K562 (cell line): ENCODE results near the gene MAP3K6. TPM values are rescaled to one million over a fixed set of nuclear protein-coding genes. Genes with fewer than 3 reads are reported as not detected.

Experiments used
- ARID3A ChIP-seq: IDR thresholded peaks from 2 replicates; pipeline ENCODE4 v1.6.1; 2012; ENCODE audit warnings: low read depth, low read length, improper control_type of control experiment, borderline replicate concordance
- BMI1 ChIP-seq: fragments of 150-350 bp; IDR thresholded peaks from 2 replicates; pipeline ENCODE4 v1.6.1; 2014; ENCODE audit warnings: low read length
- C11orf30 ChIP-seq: fragments of 450-650 bp; IDR thresholded peaks from 2 replicates; pipeline ENCODE4 v1.6.1; 2016; ENCODE audit warnings: low read depth, mild to moderate bottlenecking
- E4F1 ChIP-seq: fragments of 250-450 bp; sonication (Bioruptor Pico); IDR thresholded peaks from 2 replicates; pipeline ENCODE4 v1.5.0; 2021; ENCODE audit warnings: mild to moderate bottlenecking, borderline replicate concordance
- KDM4B ChIP-seq, 2 experiments: fragments of 450-650 bp in 1 of 2; sonication (generic) in 1 of 2; IDR thresholded peaks; 2 replicates each; pipeline ENCODE4 v1.6.1; 2016 to 2017; ENCODE audit warnings: borderline replicate concordance in 2 of 2, antibody characterized with exemption in 1 of 2, low read depth in 1 of 2, mild to moderate bottlenecking in 1 of 2
- NONO ChIP-seq, 2 experiments: fragments of 200-400 bp in 1 of 2; fragments of 450-650 bp in 1 of 2; formaldehyde crosslinking in 1 of 2; IDR thresholded peaks; 2 replicates each; pipeline ENCODE4 v1.6.1; 2017; ENCODE audit warnings: low read depth in 2 of 2, mild to moderate bottlenecking in 2 of 2, moderate library complexity in 2 of 2, low read length in 1 of 2
- RB1 ChIP-seq: fragments of 450-650 bp; IDR thresholded peaks from 2 replicates; pipeline ENCODE4 v1.6.1; 2017; ENCODE audit warnings: low read depth, mild to moderate bottlenecking
- SAFB ChIP-seq: fragments of 200-400 bp; formaldehyde crosslinking; IDR thresholded peaks from 2 replicates; pipeline ENCODE4 v1.6.1; 2017; ENCODE audit warnings: low read depth, low read length, borderline replicate concordance
- SMARCA5 ChIP-seq: fragments of 450-650 bp; IDR thresholded peaks from 2 replicates; pipeline ENCODE4 v1.6.1; 2016
- TGIF2 ChIP-seq: sonication (generic); formaldehyde crosslinking; IDR thresholded peaks from 2 replicates; pipeline ENCODE4 v1.8.1; 2022; ENCODE audit warnings: mild to moderate bottlenecking, missing genetic modification reagents, moderate library complexity
- ZBTB7A ChIP-seq: IDR thresholded peaks from 2 replicates; pipeline ENCODE4 v1.6.1; 2011; ENCODE audit warnings: low read depth, mild to moderate bottlenecking, low read length, moderate library complexity, borderline replicate concordance; ENCODE audit not compliant: control insufficient read depth
- ZEB2 ChIP-seq: fragments of 450-650 bp; IDR thresholded peaks from 2 replicates; pipeline ENCODE4 v1.6.1; 2016
- ZNF766 ChIP-seq: fragments of 200-800 bp; sonication (Bioruptor generic); conservative IDR thresholded peaks from 2 replicates; pipeline ENCODE4 v1.6.1; 2016; ENCODE audit warnings: missing genetic modification characterization, missing compliant biosample characterization
- polyA plus RNA-seq, 8 experiments: library from polyadenylated mRNA; depleted of rRNA in 4 of 8; stranded (reverse) in 5 of 8; unstranded in 3 of 8; fragments of >200 nt; fragmentation: Nextera tagmentation in 2 of 8; fragmentation: Illumina TruSeq in 1 of 8; extraction: Ambion mirVana in 2 of 8; extraction: Trizol in 1 of 8; gene quantifications; 2 replicates each; pipeline versions ENCODE4 v1.2.1 to v1.2.3, GENCODE V29; 2011 to 2014; ENCODE audit warnings: inconsistent platforms in 1 of 8, missing spikeins in 1 of 8
- total RNA-seq, 7 experiments: library from RNA; depleted of rRNA in 6 of 7; stranded (reverse); fragments of >200 nt in 6 of 7; fragmentation: Illumina TruSeq in 2 of 7; extraction: Trizol in 2 of 7; gene quantifications; 2 replicates each; pipeline versions ENCODE4 v1.2.1 to v1.2.3, GENCODE V29; 2011 to 2021; ENCODE audit warnings: low replicate concordance in 1 of 7
- TF ChIP-seq, protein P1 (sequence below): sonication (generic); formaldehyde crosslinking; IDR thresholded peaks from 2 replicates; pipeline ENCODE4 v1.8.0; 2022; ENCODE audit warnings: missing genetic modification reagents, mild to moderate bottlenecking, borderline replicate concordance

MAP3K6 gene
- total and polyA plus RNA-seq, 9 of the 15 experiments (the other 6 are each of a cell fraction or from before 2014, with no cell fraction given) = 0.99 to 21.9 (median 7.0) TPM

DNA sequence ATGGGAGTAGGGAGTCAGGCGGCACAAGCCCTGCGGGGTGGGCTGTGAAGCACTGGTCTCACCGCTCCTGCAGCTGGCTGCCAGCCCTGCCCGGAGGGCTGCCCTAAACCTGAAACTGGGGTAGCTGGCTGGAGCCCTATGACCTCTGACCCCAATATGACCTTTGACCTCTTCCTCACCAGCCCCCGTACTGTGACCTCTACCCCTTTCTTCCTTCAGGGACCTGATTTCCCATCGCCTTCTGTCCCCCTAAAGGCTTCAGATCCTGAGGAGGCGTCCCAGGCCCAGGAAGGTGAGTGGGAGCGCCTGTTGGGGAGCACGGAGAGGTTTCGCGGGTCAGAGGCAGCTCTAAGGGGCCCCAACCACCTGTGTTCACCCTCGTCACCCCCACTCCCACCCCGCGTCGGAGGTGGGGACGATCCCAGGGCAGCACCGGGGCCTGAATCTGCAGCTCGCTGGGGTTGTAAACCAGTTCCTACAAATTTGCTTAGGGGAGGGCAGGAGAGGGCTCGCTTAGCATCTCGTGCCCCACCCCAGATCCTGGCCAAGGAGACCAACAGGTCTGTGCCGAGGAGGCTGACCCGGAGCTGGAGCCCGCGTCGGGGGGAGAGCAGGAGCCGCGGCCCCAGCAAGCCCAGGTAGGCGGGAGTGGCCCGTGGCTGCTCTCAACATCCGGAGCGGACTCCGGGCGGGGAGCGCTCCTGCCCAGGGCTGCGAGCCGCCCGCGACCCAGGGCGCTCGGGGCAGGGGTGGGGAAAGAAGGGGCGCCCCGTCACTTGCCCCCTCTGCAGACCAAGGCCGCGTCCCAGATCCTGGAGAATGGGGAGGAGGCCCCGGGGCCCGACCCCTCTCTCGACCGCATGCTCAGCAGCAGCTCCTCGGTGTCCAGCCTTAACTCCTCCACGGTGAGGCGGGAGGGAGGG, 17.6 kb downstream of the MAP3K6 start (continued):
- TF ChIP-seq TGIF2 (CRISPR knock-in tag) (0 out of 2 replicates have a peak, but pooled peaks have one; percentile 45), BMI1 (no peak), SAFB (no peak), E4F1 (no peak), NONO (IDR thresholded peaks at IDR 0.05; ENCODE audit: low read depth in 2 of 2, low read length in 1 of 2) (peak in 1 of 2 experiments; percentile 18; a peak in 1 of 4 replicates), ZNF766 (CRISPR knock-in tag) (no peak), ZEB2 (peak; percentile 58; the same call in 1 of the 2 replicates), RB1 (peak; percentile 59; the same call in 1 of the 2 replicates), SMARCA5 (no peak), ZBTB7A (peak; percentile 50; the same call in 1 of the 2 replicates), ARID3A (no peak), C11orf30 (no peak), KDM4B (IDR thresholded peaks at IDR 0.05; ENCODE audit: borderline replicate concordance in 2 of 2, low read depth in 1 of 2) (no peak)
- TF ChIP-seq, protein P1, sequence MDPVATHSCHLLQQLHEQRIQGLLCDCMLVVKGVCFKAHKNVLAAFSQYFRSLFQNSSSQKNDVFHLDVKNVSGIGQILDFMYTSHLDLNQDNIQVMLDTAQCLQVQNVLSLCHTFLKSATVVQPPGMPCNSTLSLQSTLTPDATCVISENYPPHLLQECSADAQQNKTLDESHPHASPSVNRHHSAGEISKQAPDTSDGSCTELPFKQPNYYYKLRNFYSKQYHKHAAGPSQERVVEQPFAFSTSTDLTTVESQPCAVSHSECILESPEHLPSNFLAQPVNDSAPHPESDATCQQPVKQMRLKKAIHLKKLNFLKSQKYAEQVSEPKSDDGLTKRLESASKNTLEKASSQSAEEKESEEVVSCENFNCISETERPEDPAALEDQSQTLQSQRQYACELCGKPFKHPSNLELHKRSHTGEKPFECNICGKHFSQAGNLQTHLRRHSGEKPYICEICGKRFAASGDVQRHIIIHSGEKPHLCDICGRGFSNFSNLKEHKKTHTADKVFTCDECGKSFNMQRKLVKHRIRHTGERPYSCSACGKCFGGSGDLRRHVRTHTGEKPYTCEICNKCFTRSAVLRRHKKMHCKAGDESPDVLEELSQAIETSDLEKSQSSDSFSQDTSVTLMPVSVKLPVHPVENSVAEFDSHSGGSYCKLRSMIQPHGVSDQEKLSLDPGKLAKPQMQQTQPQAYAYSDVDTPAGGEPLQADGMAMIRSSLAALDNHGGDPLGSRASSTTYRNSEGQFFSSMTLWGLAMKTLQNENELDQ (CRISPR knock-in tag) = no peak
